G401 (cell line): ENCODE results near the gene RNF182. TPM values are rescaled to one million over a fixed set of nuclear protein-coding genes. Genes with fewer than 3 reads are reported as not detected.
"Not testable (repeated sequence)": the region's sequence is repeated elsewhere in the genome, so short reads cannot be mapped to it uniquely, and the experiment has no call there.

Experiments used
- DNase-seq: peaks from one replicate; pipeline ENCODE4 v3.0.0-alpha.2; 2015; ENCODE audit warnings: low spot score
- in situ Hi-C: cut with HindIII; loops from 2 replicates; pipeline ENCODE4 v1.10.0; 2016; ENCODE audit warnings: low sequenced_read_pairs, mixed read lengths
- total RNA-seq: library from RNA; depleted of rRNA; stranded (reverse); fragments of >200 nt; shearing (Covaris generic); gene quantifications from 2 replicates; pipeline ENCODE4 v1.2.3, GENCODE V29; 2014

The RNF182 gene
- total RNA-seq, 1 experiment from 2014 or later = 1.9 TPM

DNA sequence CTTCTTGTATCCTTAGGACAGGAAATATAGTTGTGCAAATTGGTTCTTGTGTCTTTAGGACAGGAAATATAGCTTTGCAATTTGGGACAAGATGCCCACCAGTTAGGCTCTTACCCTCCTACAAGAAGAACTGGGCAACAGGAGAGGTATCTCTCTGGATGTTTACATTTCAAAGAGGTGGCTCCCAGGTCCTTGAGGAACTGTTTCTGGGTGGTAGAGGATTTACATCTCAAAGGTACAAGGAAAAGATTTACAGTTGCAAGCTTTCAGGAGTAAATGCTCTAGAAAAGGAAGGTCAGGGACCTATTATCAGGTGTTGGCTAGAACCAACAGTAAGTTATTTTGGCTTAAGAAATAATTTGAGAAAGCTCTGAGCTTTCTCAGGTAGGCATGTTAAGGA lies 19.2 kb downstream of the RNF182 start:
- no peak for DNase-seq
- in situ Hi-C loops = no loop called here

DNA sequence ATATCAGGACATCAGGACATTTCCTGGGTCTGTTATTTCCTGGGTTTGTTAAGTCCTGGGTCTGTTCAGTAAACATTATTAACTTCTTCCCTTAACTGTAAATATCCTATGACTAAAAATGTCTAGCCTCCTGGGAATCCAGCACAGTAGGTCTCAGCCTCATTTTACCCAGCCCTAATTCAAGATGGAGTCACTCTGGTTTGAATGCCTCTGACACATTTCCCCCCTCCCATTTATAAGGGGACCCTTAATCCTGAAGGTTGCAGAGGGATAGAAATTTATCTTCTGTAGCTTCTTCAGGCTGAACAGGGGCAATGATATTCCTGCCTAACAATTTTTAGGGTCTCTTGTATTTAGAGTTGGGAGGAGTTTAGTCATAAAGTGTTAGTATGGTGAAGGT lies 21.8 kb downstream of the RNF182 start:
- DNase-seq = no peak
- in situ Hi-C loops = no loop called here

DNA sequence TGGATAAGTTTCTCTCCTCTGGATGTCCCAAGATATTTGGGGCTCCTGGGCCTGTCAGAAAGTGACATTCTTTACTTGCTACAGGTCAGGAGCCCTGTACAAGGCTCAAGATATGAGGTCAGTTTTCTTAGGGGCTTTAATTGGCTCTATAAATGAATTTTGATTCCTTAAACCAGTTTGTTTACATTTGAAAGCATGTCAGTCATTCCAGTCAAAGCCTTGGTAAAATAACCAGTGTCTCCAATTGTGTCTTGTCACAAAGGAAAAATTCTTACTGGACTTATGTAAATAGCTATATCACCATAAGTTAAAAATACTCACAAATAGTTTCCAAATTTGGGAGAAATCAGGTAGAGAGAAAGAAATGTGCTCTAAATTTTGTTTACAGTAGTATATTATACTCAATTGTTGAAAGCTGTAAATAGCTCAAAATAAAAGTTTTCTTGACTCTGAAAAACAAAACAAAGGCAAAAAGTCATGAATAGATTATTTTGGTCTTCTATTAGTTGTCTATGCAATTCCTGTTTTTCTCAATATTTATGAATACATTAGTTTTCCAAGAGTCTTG lies 22.9 kb downstream of the RNF182 start:
- DNase-seq = no peak
- in situ Hi-C loops = no loop called here

DNA sequence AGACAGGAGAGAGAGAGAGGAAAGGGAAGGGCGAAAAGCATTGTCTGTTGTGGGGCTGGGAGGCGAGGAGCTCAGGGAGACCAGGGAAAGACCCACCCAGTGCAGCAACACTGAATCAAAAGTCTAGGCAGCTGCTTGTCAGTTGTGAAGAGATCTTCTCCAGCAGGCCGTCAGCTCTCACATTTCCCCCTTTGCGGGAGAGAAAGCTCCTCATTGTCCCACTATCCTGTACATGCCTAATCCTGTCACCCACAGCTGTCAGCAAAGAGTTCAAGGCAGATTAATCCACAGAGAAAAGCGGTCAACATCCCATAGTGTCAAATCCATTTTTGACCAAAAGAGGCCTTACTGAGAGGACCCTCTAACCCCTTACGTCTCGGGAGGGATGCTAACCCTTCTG lies 27.3 kb downstream of the RNF182 start:
- in situ Hi-C loops = no loop called here
- no peak for DNase-seq

DNA sequence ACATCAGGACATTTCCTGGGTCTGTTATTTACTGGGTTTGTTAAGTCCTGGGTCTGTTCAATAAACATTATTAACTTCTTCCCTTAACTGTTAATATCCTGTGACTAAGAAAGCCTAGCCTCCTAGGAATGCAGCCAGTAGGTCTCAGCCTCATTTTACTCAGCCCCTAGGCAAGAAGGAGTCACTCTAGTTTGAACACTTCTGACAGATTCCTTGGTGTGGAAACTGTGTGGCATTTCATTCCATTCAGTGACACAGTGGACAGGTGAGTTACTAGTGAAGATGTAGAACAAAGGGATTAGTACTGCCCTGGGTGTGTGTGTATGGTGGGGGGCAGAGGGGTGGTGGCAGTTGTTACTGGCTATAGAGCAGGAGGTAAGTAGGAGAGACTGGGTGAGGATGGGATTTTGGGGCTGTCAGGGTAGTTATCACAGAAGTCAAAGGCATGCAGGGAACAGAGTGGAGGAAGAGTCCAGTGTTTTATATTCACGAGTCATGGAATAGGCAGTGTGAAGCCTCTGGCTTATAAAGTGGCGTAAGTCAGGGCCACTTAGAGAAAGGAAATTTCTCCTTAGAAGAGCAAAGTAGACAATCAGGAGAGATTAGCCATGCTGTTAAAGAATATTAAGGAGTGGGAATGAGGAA lies 28.4 kb downstream of the RNF182 start:
- DNase-seq = no peak
- in situ Hi-C loops = no loop called here

DNA sequence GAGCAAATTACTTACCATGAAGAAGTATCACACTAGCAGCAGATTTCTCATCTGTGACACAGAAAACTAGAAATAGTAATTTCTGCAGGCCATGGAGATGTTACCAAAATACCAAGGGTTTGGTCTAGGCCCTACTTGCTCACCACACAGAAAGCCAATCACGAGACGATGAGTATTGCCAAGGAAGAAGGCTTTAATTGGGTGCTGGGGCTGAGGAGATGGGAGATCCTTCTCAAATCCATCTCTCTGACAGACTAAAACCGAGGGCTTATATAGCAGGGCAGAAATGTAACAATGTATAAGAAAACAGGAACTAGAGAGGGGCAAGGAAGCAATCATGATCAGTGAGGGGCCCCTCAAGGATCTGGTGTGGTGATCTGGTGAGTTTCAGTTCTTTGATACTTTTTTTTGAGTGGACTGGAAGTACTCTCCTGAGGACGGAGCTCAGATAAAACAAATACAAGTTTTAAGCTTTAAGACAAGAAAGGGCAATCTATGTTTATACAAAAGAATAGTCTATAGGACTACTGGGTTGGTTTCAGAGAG lies 40.9 kb downstream of the RNF182 start:
- in situ Hi-C loops = no loop called here
- DNase-seq = no peak

DNA sequence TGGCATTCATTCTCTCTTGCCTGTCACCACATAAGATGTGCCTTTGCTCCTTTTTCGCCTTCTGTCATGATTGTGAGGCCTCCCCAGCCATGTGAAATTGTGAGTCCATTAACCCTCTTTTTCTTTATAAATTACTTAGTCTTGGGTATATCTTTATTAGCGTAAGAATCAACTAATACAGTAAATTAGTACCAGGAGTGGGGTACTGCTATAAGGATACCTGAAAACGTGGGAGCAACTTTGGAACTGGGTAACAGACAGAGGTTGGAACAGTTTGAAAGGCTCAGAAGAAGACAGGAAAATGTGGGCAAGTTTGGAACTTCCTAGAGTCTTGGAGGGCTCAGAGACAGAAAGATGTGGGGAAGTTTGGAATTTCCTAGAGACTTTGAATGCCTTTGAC lies 46.6 kb downstream of the RNF182 start:
- in situ Hi-C loops = no loop called here
- DNase-seq = no peak

DNA sequence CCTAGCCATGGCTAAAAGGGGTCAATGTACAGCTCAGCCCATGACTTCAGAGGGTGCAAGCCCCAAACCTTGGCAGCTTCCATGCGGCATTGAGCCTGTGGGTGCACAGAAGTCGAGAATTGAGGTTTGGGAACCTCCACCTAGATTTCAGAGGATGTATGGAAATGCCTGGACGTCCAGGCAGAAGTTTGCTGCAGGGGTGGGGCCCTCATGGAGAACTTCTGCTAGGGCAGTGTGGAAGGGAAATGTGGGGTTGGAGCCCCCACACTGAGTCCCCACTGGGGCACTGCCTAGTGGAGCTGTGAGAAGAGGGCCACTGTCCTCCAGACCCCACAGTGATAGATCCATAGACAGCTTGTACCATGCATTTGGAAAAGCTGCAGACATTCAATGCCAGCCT lies 47.9 kb downstream of the RNF182 start:
- in situ Hi-C loops, DNase-seq: not testable (repeated sequence)

DNA sequence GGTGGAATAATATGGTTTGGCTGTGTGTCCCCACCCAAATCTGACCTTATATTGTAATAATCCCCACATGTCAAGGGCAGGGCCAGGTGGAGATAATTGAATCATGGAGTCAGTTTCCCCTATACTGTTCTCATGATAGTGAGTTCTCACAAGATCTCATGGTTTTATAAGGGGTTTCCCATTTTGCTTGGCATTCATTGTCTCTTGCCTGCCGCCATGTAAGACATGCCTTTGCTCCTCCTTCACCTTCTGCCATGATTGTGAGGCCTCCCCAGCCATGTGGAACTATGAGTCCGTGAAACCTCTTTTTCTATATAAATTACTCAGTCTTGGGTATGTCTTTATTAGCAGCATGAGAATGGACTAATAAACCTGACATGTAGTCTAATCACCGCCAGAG lies 48.7 kb downstream of the RNF182 start:
- DNase-seq, in situ Hi-C loops: not testable (repeated sequence)

DNA sequence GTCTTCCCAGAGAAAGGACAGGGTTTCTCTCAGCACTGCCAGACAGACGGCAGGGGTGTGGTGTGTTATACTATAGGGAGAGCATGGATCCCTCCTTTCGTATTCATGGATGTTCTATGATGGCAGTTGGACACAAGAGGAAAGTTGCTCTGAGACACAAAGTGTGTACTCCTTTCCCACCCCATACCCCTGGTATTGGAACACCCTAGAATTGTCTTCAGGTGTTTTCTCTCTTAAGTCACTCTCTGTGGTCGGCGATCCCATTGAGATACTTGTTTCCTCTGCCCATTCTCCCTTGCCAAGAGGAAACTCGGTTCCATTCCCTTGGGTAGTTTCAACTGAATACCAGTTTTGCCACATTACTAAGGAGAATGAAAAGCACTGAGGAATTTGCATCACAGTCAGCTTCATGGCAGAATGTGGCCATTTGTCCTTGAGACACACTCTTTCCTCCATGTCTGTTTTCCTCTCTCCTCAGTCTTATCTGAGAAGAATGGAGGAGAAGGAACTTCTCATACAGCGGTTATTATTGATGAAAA lies 53.4 kb downstream of the RNF182 start:
- in situ Hi-C loops = no loop called here
- no peak for DNase-seq

DNA sequence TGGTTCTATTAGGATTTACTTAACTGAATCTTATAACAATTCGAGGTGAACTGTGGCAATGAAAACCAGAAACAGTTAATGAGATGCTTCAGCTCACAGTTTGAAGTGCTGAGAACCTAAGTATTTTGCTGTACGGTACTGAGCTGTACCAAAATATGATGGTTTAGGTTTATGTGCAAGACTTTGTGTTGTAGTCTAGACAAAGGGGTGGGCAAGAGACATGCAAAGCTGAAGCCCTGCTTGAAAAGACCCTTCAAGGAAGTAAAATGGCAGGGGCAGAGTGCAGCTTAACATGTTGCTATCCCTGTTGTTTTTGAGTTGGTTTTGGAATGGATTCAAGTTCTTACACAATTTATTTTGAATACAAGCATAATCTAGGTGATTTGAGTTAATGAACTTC lies 54.0 kb downstream of the RNF182 start:
- in situ Hi-C loops = no loop called here
- no peak for DNase-seq

DNA sequence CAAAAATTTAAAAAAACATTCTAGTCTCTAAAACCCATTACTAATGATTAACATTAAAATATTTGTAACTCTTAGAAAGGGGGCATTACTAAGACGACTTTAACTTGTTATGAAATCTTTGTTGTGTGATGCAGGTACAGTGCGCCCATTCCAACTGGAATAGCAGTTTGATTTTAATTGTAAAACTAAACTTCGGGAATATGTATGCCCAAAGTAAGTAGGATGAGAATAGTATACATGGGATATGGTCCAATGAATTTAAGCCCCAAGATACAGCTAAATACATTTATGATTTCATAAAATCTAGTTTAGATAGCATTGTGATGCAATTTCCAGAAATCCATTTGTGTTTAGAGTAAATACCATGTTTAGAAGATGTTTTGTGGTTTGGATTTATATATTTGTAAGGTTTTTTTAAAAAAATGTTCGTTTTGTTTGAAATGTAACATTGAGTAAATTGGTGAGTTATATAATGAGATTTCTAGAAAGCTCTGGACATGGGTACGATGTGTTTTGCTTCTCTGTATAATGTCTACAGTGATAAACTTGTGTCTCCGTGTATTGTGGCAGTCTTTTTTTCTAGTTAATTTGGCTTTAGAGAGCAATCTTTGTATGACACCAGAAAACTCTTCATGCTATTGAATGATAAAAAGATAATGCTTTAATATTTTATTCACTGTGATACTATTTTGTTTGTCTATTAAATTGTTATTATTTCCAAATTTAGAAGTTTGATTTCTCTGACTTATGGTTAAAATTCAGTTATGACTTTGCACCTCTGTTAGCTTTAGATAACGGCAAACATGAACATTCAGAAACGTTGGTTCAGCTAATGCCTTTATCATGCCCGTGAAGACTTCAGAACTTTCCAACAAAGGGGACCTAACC lies 54.8 kb downstream of the RNF182 start:
- in situ Hi-C loops = no loop called here
- DNase-seq = no peak

DNA sequence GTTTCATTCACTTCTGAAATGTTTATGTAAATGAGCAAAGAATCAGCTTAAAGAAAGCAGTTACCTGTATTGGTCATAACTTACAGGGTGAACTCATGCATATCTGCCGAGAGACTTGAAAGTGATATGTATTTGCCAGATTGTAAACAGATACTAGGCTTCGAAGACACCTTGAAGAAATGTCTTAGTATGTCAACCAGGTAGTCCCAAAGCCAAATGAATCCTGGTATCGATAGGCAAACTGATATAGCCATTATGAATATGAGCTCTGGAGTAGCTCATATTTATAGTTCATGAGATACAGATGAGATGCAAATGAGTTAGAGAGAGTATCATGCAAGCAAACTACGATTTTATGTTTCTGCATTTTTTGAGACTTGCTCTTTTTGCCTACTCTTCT lies 55.8 kb downstream of the RNF182 start:
- no peak for DNase-seq
- in situ Hi-C loops = no loop called here

DNA sequence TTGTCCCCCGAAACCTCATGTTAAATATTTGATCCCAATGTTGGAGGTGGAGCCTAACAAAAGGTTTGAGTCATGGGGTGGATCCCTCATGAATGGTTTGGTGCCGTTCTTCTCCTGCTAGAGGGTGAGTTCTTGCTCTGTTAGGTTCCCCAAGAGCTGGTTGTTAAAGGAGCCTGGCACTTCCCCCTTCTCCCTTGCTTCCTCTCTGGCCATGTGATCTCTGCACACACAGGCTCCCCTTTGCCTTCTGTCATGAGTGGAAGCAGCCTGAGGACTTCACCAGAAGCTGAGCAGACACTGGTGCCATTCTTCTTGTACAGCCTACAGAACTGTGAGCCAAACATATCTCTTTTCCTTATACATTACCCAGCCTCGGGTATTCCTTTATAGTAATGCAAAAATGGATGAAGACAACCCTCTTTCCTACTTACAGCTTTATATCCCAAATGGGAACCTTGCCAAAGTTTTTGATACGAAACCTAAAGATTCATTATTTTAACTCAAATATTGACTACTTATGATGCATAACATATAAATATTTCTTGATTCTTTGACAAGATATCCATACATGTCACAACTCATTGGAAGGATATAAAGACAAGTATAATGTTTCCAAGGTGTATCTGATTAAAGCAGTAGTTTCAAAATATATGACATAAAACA lies 61.0 kb downstream of the RNF182 start:
- no peak for DNase-seq
- in situ Hi-C loops = no loop called here

DNA sequence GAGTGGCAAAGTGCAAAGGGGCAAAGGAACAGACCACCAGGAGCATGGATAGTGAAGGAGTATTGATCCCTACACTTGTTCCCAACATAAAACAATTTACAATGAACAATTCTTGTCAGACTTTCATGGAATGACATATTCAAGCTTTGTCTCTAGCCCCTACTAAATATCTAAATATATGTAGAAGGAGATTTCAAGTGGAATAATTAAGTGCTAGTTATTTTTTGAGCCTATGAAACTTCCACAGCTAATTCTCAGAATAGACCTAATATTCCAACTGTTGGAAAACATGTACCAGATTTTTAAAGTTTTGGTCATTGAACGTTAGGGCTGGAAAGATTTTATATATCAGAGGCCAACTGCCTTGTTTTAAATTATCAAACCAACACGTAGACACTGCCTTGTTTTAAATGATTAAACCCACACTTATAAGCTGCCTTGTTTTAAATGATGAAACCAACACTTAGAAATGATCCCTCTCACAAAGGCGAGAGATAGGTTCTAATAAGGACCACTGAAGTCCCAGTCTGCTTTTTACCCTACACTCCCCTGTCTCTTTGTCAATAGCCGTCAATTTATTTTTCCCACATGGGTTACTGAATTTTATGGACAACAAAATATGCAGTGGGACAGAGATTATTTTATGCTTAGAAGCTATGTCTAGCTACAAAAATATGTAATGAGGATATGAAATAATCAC lies 62.1 kb downstream of the RNF182 start:
- DNase-seq = no peak
- in situ Hi-C loops = no loop called here

DNA sequence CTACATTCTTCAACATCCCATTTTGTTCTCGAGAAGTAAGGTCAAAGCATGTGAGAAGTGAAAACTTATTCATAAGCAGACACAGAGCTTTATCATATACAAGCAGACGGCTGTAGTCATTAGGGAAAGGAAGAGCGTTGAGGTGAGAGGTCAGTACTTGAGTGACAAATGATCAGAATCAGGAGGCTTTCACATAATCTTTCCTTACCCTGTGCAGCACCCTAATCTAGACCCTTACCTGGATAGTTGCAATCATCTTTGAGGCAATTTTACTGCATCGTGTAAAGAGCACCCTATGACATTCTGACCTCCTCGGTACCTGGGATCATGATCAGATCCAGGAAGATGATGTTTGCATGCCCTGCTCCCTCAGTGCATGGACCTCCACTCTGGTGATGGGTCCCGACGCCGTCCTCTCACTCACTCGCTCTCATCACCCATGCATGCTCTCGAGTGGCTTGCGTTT lies 62.7 kb downstream of the RNF182 start:
- in situ Hi-C loops = no loop called here
- no peak for DNase-seq

DNA sequence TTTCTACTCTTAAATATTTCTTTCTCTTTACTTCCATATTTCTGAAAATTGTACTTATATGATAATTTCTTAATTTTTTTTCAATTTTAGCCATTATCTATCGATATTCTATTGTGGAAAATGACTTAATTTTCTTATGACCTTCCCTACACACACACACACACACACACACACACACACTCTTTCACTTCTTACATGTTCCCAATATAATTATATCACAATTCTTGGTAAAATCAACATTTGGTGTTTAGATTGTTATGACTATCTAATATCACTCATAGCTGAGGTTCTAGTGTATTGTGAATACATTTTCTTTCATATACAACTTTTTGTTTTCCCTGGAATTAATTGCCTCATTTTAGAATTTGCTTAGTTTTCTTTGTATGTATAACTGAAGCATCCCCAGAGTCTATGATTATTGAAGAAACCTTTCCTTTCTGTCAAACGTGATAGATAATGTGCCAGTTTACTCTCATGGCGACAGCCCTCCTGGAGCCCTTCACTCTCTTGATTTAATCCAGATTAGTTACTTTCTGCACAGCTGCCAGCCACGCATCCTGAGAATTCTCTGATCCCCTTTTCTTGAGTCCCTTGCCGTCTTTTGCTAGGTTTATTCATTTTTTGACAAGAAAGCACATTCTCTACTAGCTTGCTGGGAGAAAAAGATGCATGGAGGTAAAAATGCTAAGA lies 63.4 kb downstream of the RNF182 start:
- DNase-seq = no peak
- in situ Hi-C loops = no loop called here

DNA sequence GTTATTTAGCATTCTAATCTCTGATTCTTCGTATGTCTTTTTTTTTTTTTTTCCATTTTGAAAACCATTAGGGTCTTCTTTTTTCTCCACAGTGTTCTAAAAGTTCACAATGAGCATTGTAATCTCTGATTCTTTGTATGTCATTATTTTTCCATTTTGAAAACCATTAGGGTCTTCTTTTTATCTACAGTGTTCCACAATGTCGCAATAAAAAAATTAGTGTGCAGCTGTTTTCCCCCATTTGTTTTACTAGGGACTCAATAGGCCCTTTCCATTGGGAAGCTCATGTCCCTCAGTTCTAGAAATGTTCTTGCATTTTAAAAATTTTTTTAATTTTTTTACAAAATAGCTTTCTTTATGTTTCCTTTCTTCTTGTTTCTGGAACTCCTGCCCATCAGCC lies 64.2 kb downstream of the RNF182 start:
- in situ Hi-C loops = no loop called here
- DNase-seq = no peak
